Liver (tissue), 3 donors: ENCODE data around the gene NLK.

Source experiments
- FOXA1 ChIP-seq: IDR thresholded peaks from 2 replicates; pipeline ENCODE4 v1.6.1; 2016; ENCODE audit warnings: antibody characterized with exemption
- GABPA ChIP-seq, 2 donors: IDR thresholded peaks in 1 of 2; conservative IDR thresholded peaks in 1 of 2; 2 replicates each; pipeline ENCODE4 v1.6.1; 2016; ENCODE audit warnings: antibody characterized with exemption in 2 of 2, mild to moderate bottlenecking in 1 of 2, moderate library complexity in 1 of 2
- RAD21 ChIP-seq, 2 donors: IDR thresholded peaks; 2 replicates each; pipeline ENCODE4 v1.6.1; 2016; ENCODE audit warnings: antibody characterized with exemption in 2 of 2, mild to moderate bottlenecking in 2 of 2
- TAF1 ChIP-seq: conservative IDR thresholded peaks from 2 replicates; pipeline ENCODE4 v1.6.1; 2016; ENCODE audit warnings: antibody characterized with exemption, mild to moderate bottlenecking
- TF ChIP-seq, protein P1 (sequence below): fragments of 150-350 bp; IDR thresholded peaks from 2 replicates; pipeline ENCODE4 v1.5.1; 2017; ENCODE audit warnings: improper control_type of control experiment, low read depth, low read length; ENCODE audit not compliant: missing input control
- TF ChIP-seq, protein P2 (sequence below): IDR thresholded peaks from 2 replicates; pipeline ENCODE4 v1.6.1; 2016; ENCODE audit warnings: antibody characterized with exemption, mild to moderate bottlenecking
- TF ChIP-seq, protein P3 (sequence below): IDR thresholded peaks from 2 replicates; pipeline ENCODE4 v1.6.1; 2016; ENCODE audit warnings: antibody characterized with exemption
- donor health status: healthy.
- donor health status: healthy.

DNA sequence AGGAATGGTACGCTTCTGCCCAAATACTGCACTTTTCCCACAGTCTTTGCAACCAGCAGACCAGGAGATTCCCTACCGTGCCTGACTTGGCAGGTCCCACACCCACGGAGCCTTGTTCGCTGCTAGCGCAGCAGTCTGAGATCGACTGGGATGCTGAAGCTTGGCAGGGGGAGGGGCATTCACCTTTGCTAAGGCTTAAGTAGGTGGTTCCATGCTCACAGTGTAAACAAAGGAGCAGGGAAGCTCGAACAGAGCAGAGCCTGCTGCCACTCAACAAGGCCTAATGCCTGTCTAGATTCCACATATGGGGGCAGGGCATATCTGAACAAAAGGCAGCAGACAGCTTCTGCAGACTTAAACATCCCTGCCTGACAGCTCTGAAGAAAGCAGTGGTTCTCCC lies 169.3 kb downstream of the NLK start:
- TF ChIP-seq, protein P1, sequence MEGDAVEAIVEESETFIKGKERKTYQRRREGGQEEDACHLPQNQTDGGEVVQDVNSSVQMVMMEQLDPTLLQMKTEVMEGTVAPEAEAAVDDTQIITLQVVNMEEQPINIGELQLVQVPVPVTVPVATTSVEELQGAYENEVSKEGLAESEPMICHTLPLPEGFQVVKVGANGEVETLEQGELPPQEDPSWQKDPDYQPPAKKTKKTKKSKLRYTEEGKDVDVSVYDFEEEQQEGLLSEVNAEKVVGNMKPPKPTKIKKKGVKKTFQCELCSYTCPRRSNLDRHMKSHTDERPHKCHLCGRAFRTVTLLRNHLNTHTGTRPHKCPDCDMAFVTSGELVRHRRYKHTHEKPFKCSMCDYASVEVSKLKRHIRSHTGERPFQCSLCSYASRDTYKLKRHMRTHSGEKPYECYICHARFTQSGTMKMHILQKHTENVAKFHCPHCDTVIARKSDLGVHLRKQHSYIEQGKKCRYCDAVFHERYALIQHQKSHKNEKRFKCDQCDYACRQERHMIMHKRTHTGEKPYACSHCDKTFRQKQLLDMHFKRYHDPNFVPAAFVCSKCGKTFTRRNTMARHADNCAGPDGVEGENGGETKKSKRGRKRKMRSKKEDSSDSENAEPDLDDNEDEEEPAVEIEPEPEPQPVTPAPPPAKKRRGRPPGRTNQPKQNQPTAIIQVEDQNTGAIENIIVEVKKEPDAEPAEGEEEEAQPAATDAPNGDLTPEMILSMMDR, result no peak
- TF ChIP-seq, protein P2, sequence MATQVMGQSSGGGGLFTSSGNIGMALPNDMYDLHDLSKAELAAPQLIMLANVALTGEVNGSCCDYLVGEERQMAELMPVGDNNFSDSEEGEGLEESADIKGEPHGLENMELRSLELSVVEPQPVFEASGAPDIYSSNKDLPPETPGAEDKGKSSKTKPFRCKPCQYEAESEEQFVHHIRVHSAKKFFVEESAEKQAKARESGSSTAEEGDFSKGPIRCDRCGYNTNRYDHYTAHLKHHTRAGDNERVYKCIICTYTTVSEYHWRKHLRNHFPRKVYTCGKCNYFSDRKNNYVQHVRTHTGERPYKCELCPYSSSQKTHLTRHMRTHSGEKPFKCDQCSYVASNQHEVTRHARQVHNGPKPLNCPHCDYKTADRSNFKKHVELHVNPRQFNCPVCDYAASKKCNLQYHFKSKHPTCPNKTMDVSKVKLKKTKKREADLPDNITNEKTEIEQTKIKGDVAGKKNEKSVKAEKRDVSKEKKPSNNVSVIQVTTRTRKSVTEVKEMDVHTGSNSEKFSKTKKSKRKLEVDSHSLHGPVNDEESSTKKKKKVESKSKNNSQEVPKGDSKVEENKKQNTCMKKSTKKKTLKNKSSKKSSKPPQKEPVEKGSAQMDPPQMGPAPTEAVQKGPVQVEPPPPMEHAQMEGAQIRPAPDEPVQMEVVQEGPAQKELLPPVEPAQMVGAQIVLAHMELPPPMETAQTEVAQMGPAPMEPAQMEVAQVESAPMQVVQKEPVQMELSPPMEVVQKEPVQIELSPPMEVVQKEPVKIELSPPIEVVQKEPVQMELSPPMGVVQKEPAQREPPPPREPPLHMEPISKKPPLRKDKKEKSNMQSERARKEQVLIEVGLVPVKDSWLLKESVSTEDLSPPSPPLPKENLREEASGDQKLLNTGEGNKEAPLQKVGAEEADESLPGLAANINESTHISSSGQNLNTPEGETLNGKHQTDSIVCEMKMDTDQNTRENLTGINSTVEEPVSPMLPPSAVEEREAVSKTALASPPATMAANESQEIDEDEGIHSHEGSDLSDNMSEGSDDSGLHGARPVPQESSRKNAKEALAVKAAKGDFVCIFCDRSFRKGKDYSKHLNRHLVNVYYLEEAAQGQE, result no peak
- TF ChIP-seq FOXA1 (no peak), TAF1 (no peak), RAD21 (IDR thresholded peaks at IDR 0.05) (no peak), GABPA (IDR thresholded peaks at IDR 0.05 in 1 of 2, conservative IDR thresholded peaks at IDR 0.05 in 1 of 2) (no peak)
- TF ChIP-seq, protein P3, sequence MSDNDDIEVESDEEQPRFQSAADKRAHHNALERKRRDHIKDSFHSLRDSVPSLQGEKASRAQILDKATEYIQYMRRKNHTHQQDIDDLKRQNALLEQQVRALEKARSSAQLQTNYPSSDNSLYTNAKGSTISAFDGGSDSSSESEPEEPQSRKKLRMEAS, result no peak
